IPS-15b (cell line): Measurements from ENCODE around the gene OR7D2.
"Not testable (repeated sequence)": the region's sequence is repeated elsewhere in the genome, so short reads cannot be mapped to it uniquely, and the experiment has no call there.

Experiments
- H3K27me3 ChIP-seq: one replicate; pipeline ENCODE4 v1.6.1; 2013; ENCODE audit warnings: low read length; ENCODE audit not compliant: control insufficient read depth, insufficient read depth
- H3K36me3 ChIP-seq: one replicate; pipeline ENCODE4 v1.6.1; 2013; ENCODE audit warnings: low read length; ENCODE audit not compliant: control insufficient read depth, insufficient read depth
- H3K4me1 ChIP-seq: one replicate; pipeline ENCODE4 v1.6.1; 2013; ENCODE audit warnings: mild to moderate bottlenecking, low read length; ENCODE audit not compliant: control insufficient read depth, insufficient read depth
- H3K4me3 ChIP-seq: one replicate; pipeline ENCODE4 v1.5.1; 2013; ENCODE audit warnings: low read depth, low read length
- H3K9ac ChIP-seq: one replicate; pipeline ENCODE4 v1.6.1; 2013; ENCODE audit warnings: low read depth, mild to moderate bottlenecking, low read length
- H3K9me3 ChIP-seq: one replicate; pipeline ENCODE4 v1.6.1; 2013; ENCODE audit warnings: mild to moderate bottlenecking, low read length; ENCODE audit not compliant: control insufficient read depth, insufficient read depth

Gene OR7D2

GRCh38 chr19:9156304-9156703 lies 22.5 kb upstream of the OR7D2 start:
- Histone ChIP-seq H3K4me3 (no peak overlapping the region), H3K9ac (no peak overlapping the region), H3K36me3 (peaks cover 44% of the 10 kb centered on the region), H3K4me1 (no peaks in the 10 kb centered on the region), H3K9me3 (peaks cover 6% of the 10 kb centered on the region), H3K27me3 (no peaks in the 10 kb centered on the region)

DNA sequence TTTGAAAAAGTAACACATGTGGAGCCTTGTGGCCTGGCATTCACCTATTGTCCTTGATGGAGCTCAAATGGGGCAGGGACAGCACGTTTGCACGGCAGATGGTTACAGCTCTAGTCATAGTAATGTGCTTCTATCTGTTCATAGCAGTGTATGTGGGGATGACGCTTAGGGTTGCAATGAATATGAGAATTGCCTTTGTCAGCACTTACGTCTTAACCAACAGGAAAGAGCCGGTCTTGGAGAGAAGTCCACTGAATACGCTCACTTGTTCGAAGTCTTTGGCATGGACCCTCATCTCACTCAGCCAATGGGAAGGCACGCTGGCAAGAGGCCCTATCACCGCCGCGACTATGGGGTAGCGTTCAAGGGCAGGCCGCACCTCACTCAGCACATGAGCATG lies 18.9 kb upstream of the OR7D2 start:
- Histone ChIP-seq H3K9me3 (no peaks in the 10 kb centered on the region), H3K4me1 (no peaks in the 10 kb centered on the region), H3K27me3 (no peaks in the 10 kb centered on the region), H3K9ac (no peak overlapping the region), H3K36me3 (peaks cover 62% of the 10 kb centered on the region), H3K4me3 (no peak overlapping the region)

- Histone ChIP-seq H3K36me3 (peaks cover 55% of the 10 kb centered on the region), H3K4me3 (no peak overlapping the region), H3K9me3 (no peaks in the 10 kb centered on the region), H3K9ac (no peak overlapping the region), H3K27me3 (no peaks in the 10 kb centered on the region), H3K4me1 (no peaks in the 10 kb centered on the region)
Measured at GRCh38 chr19:9161427-9161826, 17.4 kb upstream of the OR7D2 start.

- Histone ChIP-seq H3K4me1 (no peaks in the 10 kb centered on the region), H3K27me3 (no peaks in the 10 kb centered on the region), H3K4me3 (no peak overlapping the region), H3K9ac (no peak overlapping the region), H3K9me3 (no peaks in the 10 kb centered on the region), H3K36me3 (peaks cover 28% of the 10 kb centered on the region)
Measured at GRCh38 chr19:9165261-9165660, 13.5 kb upstream of the OR7D2 start.

GRCh38 chr19:9166846-9167245 lies 11.9 kb upstream of the OR7D2 start:
- no peak overlapping the region for H3K9ac ChIP-seq
- H3K4me3 ChIP-seq: no peak overlapping the region
- no peaks in the 10 kb centered on the region for H3K27me3 ChIP-seq
- H3K4me1 ChIP-seq: no peaks in the 10 kb centered on the region
- H3K36me3 ChIP-seq: peaks cover 12% of the 10 kb centered on the region
- H3K9me3 ChIP-seq: no peaks in the 10 kb centered on the region

- Histone ChIP-seq H3K27me3 (no peaks in the 10 kb centered on the region), H3K4me3 (no peak overlapping the region), H3K9me3 (no peaks in the 10 kb centered on the region), H3K4me1 (no peaks in the 10 kb centered on the region), H3K36me3 (no peaks in the 10 kb centered on the region), H3K9ac (no peak overlapping the region)
Measured at GRCh38 chr19:9171393-9171991, 7.3 kb upstream of the OR7D2 start.

GRCh38 chr19:9175326-9175725 lies 3.5 kb upstream of the OR7D2 start:
- Histone ChIP-seq H3K27me3 (no peaks in the 10 kb centered on the region), H3K9ac (no peak overlapping the region), H3K36me3 (no peaks in the 10 kb centered on the region), H3K4me3 (no peak overlapping the region), H3K9me3 (no peaks in the 10 kb centered on the region), H3K4me1 (no peaks in the 10 kb centered on the region)

- H3K4me1 ChIP-seq: no peaks in the 10 kb centered on the region
- H3K36me3 ChIP-seq: no peaks in the 10 kb centered on the region
- H3K9ac ChIP-seq: no peak overlapping the region
- no peaks in the 10 kb centered on the region for H3K9me3 ChIP-seq
- H3K4me3 ChIP-seq: no peak overlapping the region
- no peaks in the 10 kb centered on the region for H3K27me3 ChIP-seq
Measured at GRCh38 chr19:9183000-9183399, 4.2 kb downstream of the OR7D2 start.

DNA sequence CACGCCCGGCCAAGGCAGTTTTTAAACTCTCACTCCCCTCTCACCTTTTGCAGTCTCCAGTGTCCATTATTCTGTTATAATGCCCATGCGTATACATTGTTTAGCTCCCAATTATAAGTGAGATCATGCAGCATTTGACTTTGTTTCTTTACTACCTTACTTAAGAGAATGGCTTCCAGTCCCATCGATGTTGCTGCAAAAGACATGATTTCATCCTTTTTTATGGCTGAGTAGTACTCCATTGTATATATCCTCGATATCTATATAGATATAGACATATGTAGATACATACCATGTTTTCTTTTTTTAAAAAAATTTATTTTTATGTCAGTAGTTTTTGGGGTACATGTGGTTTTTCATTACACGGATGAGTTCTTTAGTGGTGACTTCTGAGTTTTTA lies 8.4 kb downstream of the OR7D2 start:
- H3K4me1 ChIP-seq: peaks cover 6% of the 10 kb centered on the region
- H3K9me3 ChIP-seq: no peaks in the 10 kb centered on the region
- no peak overlapping the region for H3K4me3 ChIP-seq
- no peaks in the 10 kb centered on the region for H3K36me3 ChIP-seq
- H3K9ac ChIP-seq: no peak overlapping the region
- H3K27me3 ChIP-seq: no peaks in the 10 kb centered on the region

- no peaks in the 10 kb centered on the region for H3K36me3 ChIP-seq
- H3K9me3 ChIP-seq: no peaks in the 10 kb centered on the region
- H3K9ac ChIP-seq: no peak overlapping the region
- H3K4me1 ChIP-seq: peaks cover 6% of the 10 kb centered on the region
- peak overlapping the region; percentile 33 for H3K4me3 ChIP-seq
- no peaks in the 10 kb centered on the region for H3K27me3 ChIP-seq
Measured at GRCh38 chr19:9189535-9189934, 10.8 kb downstream of the OR7D2 start.

GRCh38 chr19:9198044-9198443 lies 19.3 kb downstream of the OR7D2 start:
- H3K27me3 ChIP-seq, H3K4me3 ChIP-seq, H3K9ac ChIP-seq, H3K36me3 ChIP-seq, H3K4me1 ChIP-seq, H3K9me3 ChIP-seq: not testable (repeated sequence)

- Histone ChIP-seq H3K9me3 (peaks cover 2% of the 10 kb centered on the region), H3K4me1 (no peaks in the 10 kb centered on the region), H3K27me3 (no peaks in the 10 kb centered on the region), H3K36me3 (no peaks in the 10 kb centered on the region), H3K9ac (no peak overlapping the region), H3K4me3 (no peak overlapping the region)
Measured at GRCh38 chr19:9205501-9206113, 26.8 kb downstream of the OR7D2 start.
